ENCODE measurements around the gene SPHK1.
A peak's percentile ranks its signal among the peaks of the same experiment; 100 is the strongest.

The SPHK1 gene

GRCh38 chr17:76410328-76410965 lies 26.0 kb downstream of the SPHK1 start:
- DNase-seq: no peak

- DNase-seq: no peak
Measured at GRCh38 chr17:76411247-76411646, 26.8 kb downstream of the SPHK1 start.

- DNase-seq: no peak
Measured at GRCh38 chr17:76414334-76415295, 30.2 kb downstream of the SPHK1 start.

- DNase-seq: no peak
Measured at GRCh38 chr17:76415786-76416185, 31.4 kb downstream of the SPHK1 start.

GRCh38 chr17:76416457-76416856 lies 32.0 kb downstream of the SPHK1 start:
- no peak for DNase-seq

GRCh38 chr17:76416899-76417298 lies 32.5 kb downstream of the SPHK1 start:
- DNase-seq: no peak

- no peak for DNase-seq
Measured at GRCh38 chr17:76417499-76418143, 33.2 kb downstream of the SPHK1 start.

- DNase-seq: peak in 1 of 2 experiments; percentile 19
Measured at GRCh38 chr17:76419576-76420260, 35.3 kb downstream of the SPHK1 start.

- no peak for DNase-seq
Measured at GRCh38 chr17:76420356-76421043, 36.1 kb downstream of the SPHK1 start.

GRCh38 chr17:76421044-76421407 lies 36.6 kb downstream of the SPHK1 start:
- no peak for DNase-seq

GRCh38 chr17:76422406-76422805 lies 38.0 kb downstream of the SPHK1 start:
- no peak for DNase-seq

GRCh38 chr17:76422860-76423259 lies 38.5 kb downstream of the SPHK1 start:
- no peak for DNase-seq

GRCh38 chr17:76426853-76427252 lies 42.4 kb downstream of the SPHK1 start:
- no peak for DNase-seq

GRCh38 chr17:76427501-76428231 lies 43.3 kb downstream of the SPHK1 start:
- no peak for DNase-seq

GRCh38 chr17:76428511-76428910 lies 44.1 kb downstream of the SPHK1 start:
- no peak for DNase-seq

GRCh38 chr17:76431509-76431908 lies 47.1 kb downstream of the SPHK1 start:
- no peak for DNase-seq

GRCh38 chr17:76432004-76432403 lies 47.6 kb downstream of the SPHK1 start:
- DNase-seq: no peak

GRCh38 chr17:76432712-76433336 lies 48.4 kb downstream of the SPHK1 start:
- peak in 1 of 2 experiments; percentile 18 for DNase-seq

GRCh38 chr17:76433693-76434092 lies 49.3 kb downstream of the SPHK1 start:
- no peak for DNase-seq

GRCh38 chr17:76434870-76435269 lies 50.5 kb downstream of the SPHK1 start:
- DNase-seq: no peak

GRCh38 chr17:76435751-76436150 lies 51.3 kb downstream of the SPHK1 start:
- no peak for DNase-seq
